ENCODE results near the gene GNAT1.
A peak's percentile ranks its signal among the peaks of the same experiment; 100 is the strongest.

Gene GNAT1

GRCh38 chr3:50167069-50167840, 24.2 kb upstream of the GNAT1 start:
- Mint-ChIP-seq H3K27ac (no peak overlapping the region), H3K36me3 (no peaks in the 10 kb centered on the region), H3K4me3 (no peak overlapping the region), H3K27me3 (peaks cover 10% of the 10 kb centered on the region), H3K9me3 (no peaks in the 10 kb centered on the region), H3K4me1 (no peaks in the 10 kb centered on the region)
- ATAC-seq (ENCODE audit: low read depth) (no peak), DNase-seq (ENCODE audit: low spot score in 2 of 2) (no peak)

GRCh38 chr3:50167841-50168209, 23.6 kb upstream of the GNAT1 start:
- no peak for ATAC-seq (ENCODE audit: low read depth)
- H3K36me3 Mint-ChIP-seq = no peaks in the 10 kb centered on the region
- no peak overlapping the region for H3K27ac Mint-ChIP-seq
- DNase-seq (ENCODE audit: low spot score in 2 of 2) = no peak
- H3K27me3 Mint-ChIP-seq = peaks cover 7% of the 10 kb centered on the region
- H3K9me3 Mint-ChIP-seq = no peaks in the 10 kb centered on the region
- H3K4me1 Mint-ChIP-seq = no peaks in the 10 kb centered on the region
- H3K4me3 Mint-ChIP-seq = no peak overlapping the region

- DNase-seq (ENCODE audit: low spot score in 2 of 2) (no peak), ATAC-seq (ENCODE audit: low read depth) (no peak)
- H3K36me3 Mint-ChIP-seq = no peaks in the 10 kb centered on the region
- peaks cover 6% of the 10 kb centered on the region for H3K27me3 Mint-ChIP-seq
- no peak overlapping the region for H3K4me3 Mint-ChIP-seq
- no peaks in the 10 kb centered on the region for H3K9me3 Mint-ChIP-seq
- no peak overlapping the region for H3K27ac Mint-ChIP-seq
- no peaks in the 10 kb centered on the region for H3K4me1 Mint-ChIP-seq
Observed at GRCh38 chr3:50168388-50168787, 23.0 kb upstream of the GNAT1 start.

GRCh38 chr3:50168791-50169190, 22.6 kb upstream of the GNAT1 start:
- Mint-ChIP-seq H3K27ac (no peak overlapping the region), H3K4me1 (peaks cover 2% of the 10 kb centered on the region), H3K9me3 (no peaks in the 10 kb centered on the region), H3K4me3 (no peak overlapping the region), H3K36me3 (no peaks in the 10 kb centered on the region), H3K27me3 (peaks cover 7% of the 10 kb centered on the region)
- ATAC-seq (ENCODE audit: low read depth) (no peak), DNase-seq (ENCODE audit: low spot score in 2 of 2) (no peak)

GRCh38 chr3:50169232-50169832, 22.1 kb upstream of the GNAT1 start:
- peaks cover 2% of the 10 kb centered on the region for H3K4me1 Mint-ChIP-seq
- ATAC-seq (ENCODE audit: low read depth) (no peak), DNase-seq (ENCODE audit: low spot score in 2 of 2) (no peak)

GRCh38 chr3:50169858-50170257, 21.6 kb upstream of the GNAT1 start:
- no peaks in the 10 kb centered on the region for H3K9me3 Mint-ChIP-seq
- no peak overlapping the region for H3K27ac Mint-ChIP-seq
- ATAC-seq (ENCODE audit: low read depth) (no peak), DNase-seq (ENCODE audit: low spot score in 2 of 2) (no peak)
- H3K36me3 Mint-ChIP-seq = no peaks in the 10 kb centered on the region
- H3K4me3 Mint-ChIP-seq = no peak overlapping the region
- peaks cover 2% of the 10 kb centered on the region for H3K4me1 Mint-ChIP-seq
- peaks cover 8% of the 10 kb centered on the region for H3K27me3 Mint-ChIP-seq

More at GRCh38 chr3:50169232-50169832, 22.1 kb upstream of the GNAT1 start:
- H3K27me3 Mint-ChIP-seq = peaks cover 8% of the 10 kb centered on the region
- no peaks in the 10 kb centered on the region for H3K36me3 Mint-ChIP-seq
- no peak overlapping the region for H3K4me3 Mint-ChIP-seq
- no peak overlapping the region for H3K27ac Mint-ChIP-seq
- H3K9me3 Mint-ChIP-seq = no peaks in the 10 kb centered on the region

GRCh38 chr3:50170689-50171088, 20.7 kb upstream of the GNAT1 start:
- DNase-seq (ENCODE audit: low spot score in 2 of 2) = no peak
- peaks cover 8% of the 10 kb centered on the region for H3K27me3 Mint-ChIP-seq
- peaks cover 2% of the 10 kb centered on the region for H3K4me1 Mint-ChIP-seq
- H3K36me3 Mint-ChIP-seq = no peaks in the 10 kb centered on the region
- H3K4me3 Mint-ChIP-seq = no peak overlapping the region
- no peak for ATAC-seq (ENCODE audit: low read depth)
- no peak overlapping the region for H3K27ac Mint-ChIP-seq
- no peaks in the 10 kb centered on the region for H3K9me3 Mint-ChIP-seq

GRCh38 chr3:50171540-50172301, 19.7 kb upstream of the GNAT1 start:
- peaks cover 9% of the 10 kb centered on the region for H3K27me3 Mint-ChIP-seq
- no peaks in the 10 kb centered on the region for H3K9me3 Mint-ChIP-seq
- H3K36me3 Mint-ChIP-seq = no peaks in the 10 kb centered on the region
- no peak for ATAC-seq (ENCODE audit: low read depth)
- no peak overlapping the region for H3K4me3 Mint-ChIP-seq
- H3K27ac Mint-ChIP-seq = no peak overlapping the region
- DNase-seq (ENCODE audit: low spot score in 2 of 2) = no peak
- peaks cover 2% of the 10 kb centered on the region for H3K4me1 Mint-ChIP-seq

- Mint-ChIP-seq H3K4me3 (no peak overlapping the region), H3K27me3 (peaks cover 9% of the 10 kb centered on the region), H3K4me1 (peaks cover 2% of the 10 kb centered on the region), H3K36me3 (no peaks in the 10 kb centered on the region), H3K27ac (no peak overlapping the region), H3K9me3 (no peaks in the 10 kb centered on the region)
- DNase-seq (ENCODE audit: low spot score in 2 of 2) (no peak), ATAC-seq (ENCODE audit: low read depth) (no peak)
Observed at GRCh38 chr3:50172626-50173220, 18.7 kb upstream of the GNAT1 start.

GRCh38 chr3:50173685-50174516, 17.5 kb upstream of the GNAT1 start:
- Mint-ChIP-seq H3K27ac (no peak overlapping the region), H3K36me3 (no peaks in the 10 kb centered on the region)

GRCh38 chr3:50174517-50174895, 16.9 kb upstream of the GNAT1 start:
- ATAC-seq (ENCODE audit: low read depth) = no peak
- no peak for DNase-seq (ENCODE audit: low spot score in 2 of 2)
- H3K4me1 Mint-ChIP-seq = peaks cover 2% of the 10 kb centered on the region
- no peaks in the 10 kb centered on the region for H3K9me3 Mint-ChIP-seq
- peaks cover 8% of the 10 kb centered on the region for H3K27me3 Mint-ChIP-seq
- H3K36me3 Mint-ChIP-seq = no peaks in the 10 kb centered on the region
- H3K4me3 Mint-ChIP-seq = no peak overlapping the region
- H3K27ac Mint-ChIP-seq = no peak overlapping the region

More at GRCh38 chr3:50173685-50174516, 17.5 kb upstream of the GNAT1 start:
- DNase-seq (ENCODE audit: low spot score in 2 of 2) = no peak
- H3K4me1 Mint-ChIP-seq = peaks cover 2% of the 10 kb centered on the region
- no peaks in the 10 kb centered on the region for H3K9me3 Mint-ChIP-seq
- H3K4me3 Mint-ChIP-seq = peak overlapping the region; percentile 59
- no peak for ATAC-seq (ENCODE audit: low read depth)
- peaks cover 7% of the 10 kb centered on the region for H3K27me3 Mint-ChIP-seq

GRCh38 chr3:50174947-50175524, 16.4 kb upstream of the GNAT1 start:
- H3K27ac Mint-ChIP-seq = no peak overlapping the region
- DNase-seq (ENCODE audit: low spot score in 2 of 2) = no peak
- H3K4me3 Mint-ChIP-seq = no peak overlapping the region
- peaks cover 2% of the 10 kb centered on the region for H3K4me1 Mint-ChIP-seq
- peaks cover 11% of the 10 kb centered on the region for H3K27me3 Mint-ChIP-seq
- no peaks in the 10 kb centered on the region for H3K9me3 Mint-ChIP-seq
- ATAC-seq (ENCODE audit: low read depth) = no peak
- no peaks in the 10 kb centered on the region for H3K36me3 Mint-ChIP-seq

- Mint-ChIP-seq H3K9me3 (no peaks in the 10 kb centered on the region), H3K27ac (no peak overlapping the region)
Observed at GRCh38 chr3:50177346-50177745, 14.1 kb upstream of the GNAT1 start.

More at GRCh38 chr3:50177346-50177745, 14.1 kb upstream of the GNAT1 start:
- H3K36me3 Mint-ChIP-seq = no peaks in the 10 kb centered on the region
- H3K27me3 Mint-ChIP-seq = peaks cover 8% of the 10 kb centered on the region
- peaks cover 2% of the 10 kb centered on the region for H3K4me1 Mint-ChIP-seq
- no peak overlapping the region for H3K4me3 Mint-ChIP-seq
- no peak for DNase-seq (ENCODE audit: low spot score in 2 of 2)
- ATAC-seq (ENCODE audit: low read depth) = no peak
